A172 (cell line): ENCODE results near the gene PPP1R3G. TPM values are rescaled to one million over a fixed set of nuclear protein-coding genes. Genes with fewer than 3 reads are reported as not detected.
"Not testable (repeated sequence)": the region's sequence is repeated elsewhere in the genome, so short reads cannot be mapped to it uniquely, and the experiment has no call there.

ENCODE experiments used
- DNase-seq: peaks from one replicate; pipeline ENCODE4 v3.0.0-alpha.2; 2015; ENCODE audit warnings: low spot score
- total RNA-seq: library from RNA; depleted of rRNA; stranded (reverse); fragments of >200 nt; shearing (Covaris generic); gene quantifications from 2 replicates; pipeline ENCODE4 v1.2.3, GENCODE V29; 2014

The PPP1R3G gene
- total RNA-seq, 1 experiment from 2014 or later = 0.22 TPM

DNA sequence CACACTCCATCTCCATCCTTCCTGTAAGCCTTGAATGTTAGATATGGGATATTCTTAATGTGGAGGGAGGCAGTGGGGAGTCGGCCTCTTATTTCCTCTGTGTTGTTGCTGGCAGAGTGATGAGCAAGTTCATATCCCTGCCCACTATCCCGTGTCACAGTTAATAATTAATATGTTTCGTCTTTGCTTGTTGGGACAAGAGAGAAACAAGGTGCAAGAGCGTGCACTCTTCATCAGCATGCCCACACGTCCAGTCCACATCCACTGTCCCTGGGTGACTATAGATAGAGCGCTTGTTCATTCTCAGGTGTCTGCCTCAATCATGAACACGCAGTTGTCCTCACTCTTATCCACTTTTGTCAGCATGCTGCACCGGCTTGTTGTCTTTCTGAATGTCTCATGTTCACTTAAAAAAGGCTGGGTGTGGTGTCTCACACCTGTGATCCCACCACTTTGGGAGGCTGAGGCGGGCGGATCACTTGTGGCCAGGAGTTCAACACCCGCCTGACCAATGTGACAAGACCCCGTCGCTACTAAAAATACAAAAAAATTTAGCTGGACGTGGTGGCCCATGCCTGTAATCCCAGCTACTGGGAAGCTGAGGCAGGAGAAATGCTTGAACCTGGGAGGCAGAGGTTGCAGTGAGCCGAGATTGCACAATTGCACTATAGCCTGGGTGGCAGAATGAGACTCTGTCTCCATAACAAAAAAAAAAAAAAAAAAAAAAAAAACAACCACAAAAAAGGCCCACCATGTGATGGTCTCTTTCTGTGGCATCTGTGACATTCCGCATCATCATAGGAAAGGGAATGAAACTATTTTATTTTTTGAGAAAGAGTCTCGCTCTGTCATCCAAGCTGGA, 34.2 kb downstream of the PPP1R3G start:
- DNase-seq = no peak

DNA sequence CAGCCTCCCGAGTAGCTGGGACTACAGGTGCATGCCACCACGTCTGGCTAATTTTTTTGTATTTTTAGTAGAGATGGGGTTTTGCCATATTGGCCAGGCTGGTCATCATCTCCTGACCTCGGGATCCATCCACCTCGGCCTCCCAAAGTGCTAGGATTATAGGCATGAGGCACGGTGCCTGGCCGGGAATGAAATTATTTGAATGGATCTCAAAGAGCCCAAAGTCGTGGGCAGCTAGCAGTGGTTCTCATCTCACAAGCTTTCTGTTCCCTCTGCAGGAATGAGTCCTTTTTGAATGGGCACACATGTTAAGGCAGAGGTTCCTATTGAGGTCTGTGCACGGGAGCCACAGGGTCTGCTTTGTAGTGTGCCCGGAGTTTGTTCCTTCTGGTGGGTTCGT, 34.9 kb downstream of the PPP1R3G start:
- no peak for DNase-seq

DNA sequence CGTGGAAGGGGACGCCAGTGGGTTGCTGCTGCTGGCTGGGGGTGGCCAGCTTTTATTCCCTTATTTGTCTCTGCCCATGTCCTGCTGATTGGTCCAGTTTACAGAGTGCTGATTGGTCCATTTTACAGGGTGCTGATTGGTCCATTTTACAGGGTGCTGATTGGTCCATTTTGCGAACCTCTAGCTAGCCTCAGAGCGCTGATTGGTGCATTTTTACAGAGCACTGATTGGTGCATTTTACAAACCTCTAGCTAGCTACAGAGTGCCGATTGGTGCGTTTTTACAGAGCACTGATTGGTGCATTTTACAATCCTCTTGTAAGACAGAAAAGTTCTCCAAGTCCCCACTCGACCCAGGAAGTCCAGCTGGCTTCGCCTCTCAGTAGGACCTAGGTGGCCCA, 35.4 kb downstream of the PPP1R3G start:
- not testable (repeated sequence) for DNase-seq

DNA sequence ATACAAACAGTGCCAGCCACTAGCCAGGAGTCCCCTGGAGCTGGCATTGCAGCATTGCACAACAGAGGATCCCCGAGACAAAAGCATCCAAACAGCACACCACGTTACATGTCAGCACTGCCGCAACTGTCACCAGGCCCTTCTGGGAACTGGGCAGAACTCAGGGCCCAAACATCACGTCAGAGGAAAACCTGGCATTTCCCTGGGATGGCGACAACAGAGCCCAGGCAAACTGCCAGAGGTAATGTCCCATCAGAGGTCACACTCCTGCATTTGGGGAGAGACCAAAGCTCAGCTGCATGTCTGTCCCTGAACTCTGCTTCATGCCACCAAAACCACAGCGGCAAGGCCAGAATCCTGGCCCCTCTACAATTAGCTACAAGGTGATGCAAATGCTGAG, 36.3 kb downstream of the PPP1R3G start:
- no peak for DNase-seq

DNA sequence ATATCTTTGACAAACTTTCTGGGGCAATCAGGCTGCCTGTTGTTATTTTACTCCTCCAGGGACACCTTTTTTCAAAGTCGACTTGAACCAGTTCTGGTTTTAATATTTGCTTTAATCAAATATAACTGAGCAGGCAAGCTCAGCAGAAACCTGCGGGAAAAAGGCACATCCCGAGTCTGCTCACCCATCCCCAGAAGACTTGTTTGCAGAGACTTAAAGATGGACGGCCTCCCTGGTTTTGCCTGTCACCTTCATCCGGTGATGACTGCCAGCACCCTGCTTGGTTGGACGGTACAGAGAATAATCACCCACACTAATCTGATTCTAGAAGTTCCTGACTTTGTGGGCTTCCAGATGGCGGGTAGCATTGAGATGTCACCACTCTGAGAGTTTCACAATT, 36.8 kb downstream of the PPP1R3G start:
- no peak for DNase-seq

DNA sequence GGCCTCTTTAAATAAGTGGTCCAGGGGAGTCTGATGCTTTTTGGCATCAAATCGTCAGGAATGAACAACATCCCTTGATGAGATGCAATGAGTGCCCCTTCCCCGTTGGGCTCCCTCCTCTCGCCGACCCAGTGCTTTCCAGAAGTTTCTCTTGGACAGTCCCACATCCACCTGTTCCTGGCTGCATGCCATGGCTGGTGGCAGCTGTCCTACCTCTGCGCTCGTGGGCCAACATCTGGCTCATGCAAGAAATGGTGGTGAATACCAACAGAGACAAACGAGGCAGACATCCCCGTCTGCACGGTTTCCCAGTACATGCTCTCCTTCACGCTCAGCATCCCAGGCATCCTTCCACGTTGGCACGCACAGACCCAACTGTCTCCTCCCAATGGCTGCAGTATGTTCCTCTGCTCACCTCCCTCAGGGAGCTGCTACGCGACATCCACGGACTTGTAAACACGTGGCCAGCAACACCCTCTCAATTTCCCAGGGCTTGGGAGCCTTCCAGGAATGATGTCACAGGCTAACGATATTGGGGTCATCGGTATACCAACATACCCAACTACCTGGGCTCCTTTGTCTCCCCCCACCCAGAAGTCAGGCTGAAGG, 37.5 kb downstream of the PPP1R3G start:
- no peak for DNase-seq

DNA sequence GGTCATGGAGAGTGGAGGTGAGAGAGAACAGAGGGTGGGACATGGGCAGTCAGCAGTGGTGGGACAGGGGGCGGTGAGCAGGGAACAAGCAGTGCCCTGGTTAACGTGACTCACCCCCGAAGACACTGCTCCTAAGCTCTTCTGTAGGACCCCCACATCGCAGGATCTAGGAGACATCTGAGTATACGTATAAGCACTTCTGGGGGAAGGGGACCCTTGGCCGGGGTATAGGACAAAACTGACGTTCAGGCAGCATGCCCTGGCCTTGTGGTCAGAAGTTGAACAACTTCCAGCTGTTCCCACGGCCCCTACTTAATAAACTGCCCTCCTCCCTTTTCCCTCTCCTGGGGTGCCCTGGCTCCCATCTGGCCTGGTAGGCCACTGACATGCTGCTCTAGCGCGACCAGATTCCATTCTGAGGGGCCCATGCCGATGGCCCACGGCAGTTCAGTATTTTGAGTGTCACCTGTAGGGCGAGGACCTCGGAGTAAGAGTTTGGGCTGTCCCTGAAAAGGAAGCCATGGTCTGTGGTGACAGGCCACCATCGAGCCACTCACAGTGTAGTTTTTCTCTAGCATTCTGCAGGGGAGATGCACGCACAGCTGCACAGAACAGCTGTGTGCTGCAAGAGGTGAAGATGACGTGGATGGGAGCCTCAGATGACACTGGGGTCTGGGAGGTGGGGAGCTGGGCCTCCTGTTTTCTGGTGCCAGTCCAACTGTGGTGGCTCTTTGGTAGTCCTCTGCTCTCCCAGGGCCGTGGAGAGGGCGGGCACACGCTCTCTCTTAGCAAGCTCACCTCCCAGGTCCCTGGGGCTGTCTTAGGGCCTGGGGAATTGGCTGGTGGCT, 38.4 kb downstream of the PPP1R3G start:
- DNase-seq = no peak

DNA sequence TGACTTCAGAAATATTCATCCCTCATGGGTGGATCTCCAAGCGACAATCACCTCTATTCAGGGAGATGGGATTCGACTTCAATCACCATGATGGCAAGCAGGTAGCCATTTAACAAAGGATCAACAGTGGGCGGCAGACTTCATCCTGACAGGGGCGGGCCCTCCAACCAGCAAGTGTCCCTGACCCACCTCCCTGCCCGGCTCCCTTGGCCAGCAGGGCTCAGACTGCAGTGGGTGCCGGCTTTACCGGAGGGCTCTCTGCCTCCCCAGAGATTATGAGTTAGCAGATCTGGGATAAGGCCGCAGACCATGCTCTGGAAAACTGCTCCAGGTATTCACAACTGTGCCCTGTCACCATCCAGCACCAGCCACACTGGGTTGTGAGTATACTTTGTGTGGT, 39.4 kb downstream of the PPP1R3G start:
- DNase-seq = no peak

DNA sequence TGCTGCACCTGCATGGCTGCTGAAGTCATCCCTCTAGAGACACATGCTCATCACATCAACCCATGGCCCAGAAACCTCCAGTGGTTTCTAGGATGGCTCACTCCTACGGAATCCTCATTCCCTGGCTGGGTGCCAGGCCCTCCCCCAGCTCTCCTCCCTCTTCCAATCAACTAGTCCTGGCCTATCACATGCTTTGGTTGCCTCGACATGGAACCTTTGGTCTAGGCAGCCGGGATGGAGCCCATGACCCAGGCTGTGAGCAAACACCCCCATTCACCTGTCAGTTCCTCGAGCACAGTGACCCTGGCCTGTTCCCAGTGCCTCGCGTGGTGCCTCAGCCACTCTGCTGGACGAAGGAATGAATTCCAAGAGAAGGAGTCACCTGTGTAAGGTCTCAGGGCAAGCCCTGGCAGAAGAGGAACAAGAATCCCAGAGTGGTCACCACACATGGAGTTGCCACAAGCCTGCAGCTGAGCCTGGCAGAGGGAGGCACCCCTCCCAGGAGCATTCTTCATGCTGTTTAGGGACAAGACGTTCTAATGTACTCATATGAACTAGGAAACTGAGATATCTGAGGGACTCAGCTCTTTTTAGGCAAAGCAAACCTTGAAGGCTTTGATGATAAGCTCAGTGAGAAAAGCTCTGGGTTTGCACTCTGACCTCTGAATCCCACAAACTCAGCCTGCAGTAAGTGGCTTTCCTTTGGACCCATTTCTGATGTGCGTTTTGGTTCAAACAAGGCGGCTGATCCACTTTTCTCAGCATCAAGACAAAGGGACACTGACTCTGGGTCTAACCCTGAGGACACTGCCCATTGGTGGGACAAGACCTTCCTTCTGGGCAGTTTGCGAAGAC, 40.2 kb downstream of the PPP1R3G start:
- peak; percentile 80 for DNase-seq

DNA sequence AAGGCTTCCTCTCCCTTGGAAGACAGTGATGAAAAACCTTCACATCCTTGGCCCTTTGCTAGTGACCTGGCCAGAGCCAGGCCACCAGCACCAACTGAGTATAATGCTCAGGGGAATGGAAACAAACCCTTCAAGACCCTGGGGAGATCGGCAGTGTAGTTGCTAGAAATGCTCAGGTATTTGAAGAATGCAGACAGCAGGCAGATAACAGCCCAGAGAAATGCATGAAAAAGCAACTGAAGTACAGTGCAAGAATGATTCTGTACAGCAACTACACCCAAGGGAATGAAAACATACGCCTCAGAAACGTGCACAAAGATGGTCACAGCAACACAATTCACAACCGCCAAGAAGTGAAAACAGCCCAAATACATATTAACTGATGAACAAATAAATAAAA, 41.1 kb downstream of the PPP1R3G start:
- DNase-seq = peak; percentile 51

DNA sequence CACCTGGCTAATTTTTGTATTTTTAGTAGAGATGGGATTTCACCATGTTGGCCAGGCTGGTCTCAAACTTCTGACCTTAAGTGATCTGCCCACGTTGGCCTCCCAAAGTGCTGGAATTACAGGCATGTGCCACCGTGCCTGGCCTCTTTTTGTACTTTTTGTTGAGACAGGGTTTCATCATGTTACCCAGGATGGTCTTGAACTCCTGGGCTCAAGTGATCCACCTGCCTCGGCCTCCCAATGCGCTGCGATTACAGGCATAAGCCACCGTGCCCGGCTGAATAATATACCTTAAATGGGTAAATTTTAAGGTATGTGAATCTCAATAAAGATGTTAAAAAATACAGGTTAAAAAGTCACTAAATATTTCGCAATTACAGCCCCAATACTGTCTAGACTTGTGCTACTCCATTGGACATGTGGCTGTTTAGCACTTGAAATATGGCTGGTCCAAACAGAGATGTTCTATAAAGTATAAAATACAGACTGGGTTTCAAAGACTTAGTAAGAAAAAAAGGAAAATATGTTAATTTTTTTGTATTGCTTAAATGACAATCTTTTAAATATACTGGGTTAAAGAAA, 42.1 kb downstream of the PPP1R3G start:
- no peak for DNase-seq

DNA sequence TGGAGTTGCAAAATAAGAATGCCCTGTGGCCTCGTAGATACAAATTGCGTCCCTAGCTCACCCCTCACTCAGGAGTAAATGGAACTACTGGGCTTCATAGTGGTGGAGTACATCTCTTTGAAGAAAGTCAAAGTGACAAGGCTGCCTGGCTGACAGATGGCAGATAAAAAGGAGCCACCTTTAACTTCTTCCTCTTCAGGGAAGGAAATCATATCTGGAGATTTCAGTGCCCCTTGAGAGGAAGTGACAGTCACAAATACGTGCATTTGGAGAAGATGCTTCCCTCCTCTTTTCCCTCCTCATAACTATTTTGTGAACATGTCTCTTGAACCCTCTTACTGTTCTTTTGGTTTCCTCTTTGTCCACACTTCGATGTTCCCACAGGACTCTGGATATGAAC, 43.2 kb downstream of the PPP1R3G start:
- no peak for DNase-seq

DNA sequence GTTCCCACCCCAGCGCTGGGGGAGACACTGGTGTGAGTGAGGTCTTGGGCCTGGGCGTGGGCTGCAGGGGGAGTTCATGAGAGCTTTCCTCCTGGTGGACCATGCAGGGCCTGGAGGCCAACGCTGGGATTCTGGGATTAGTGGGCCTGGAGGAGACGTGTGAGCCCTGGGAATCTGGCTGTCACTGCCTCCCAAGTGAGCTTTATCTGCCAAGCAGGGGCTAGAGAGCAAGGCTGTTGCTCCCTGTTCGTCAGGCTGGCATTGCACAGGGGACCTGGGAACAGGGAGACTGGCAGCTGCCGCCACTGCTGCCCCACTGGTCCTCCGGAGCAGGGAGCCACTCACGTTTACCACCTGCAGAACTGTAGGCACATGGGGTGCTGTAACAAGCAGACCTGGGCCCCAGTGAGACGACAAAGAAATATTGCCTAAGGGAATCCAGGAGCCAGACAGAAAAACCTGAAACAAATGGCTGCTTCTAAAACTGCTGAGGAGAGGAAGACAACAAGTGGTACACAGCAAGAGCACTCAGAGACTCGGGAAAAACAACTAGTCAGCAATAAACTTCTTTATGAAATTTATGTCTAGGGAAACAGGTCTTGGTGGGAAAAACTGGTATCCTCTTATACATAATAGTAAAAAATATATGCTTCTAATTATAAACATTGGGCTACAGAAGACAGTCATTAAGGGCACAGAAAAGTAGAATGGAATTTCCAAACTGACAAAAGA, 45.2 kb downstream of the PPP1R3G start:
- no peak for DNase-seq

DNA sequence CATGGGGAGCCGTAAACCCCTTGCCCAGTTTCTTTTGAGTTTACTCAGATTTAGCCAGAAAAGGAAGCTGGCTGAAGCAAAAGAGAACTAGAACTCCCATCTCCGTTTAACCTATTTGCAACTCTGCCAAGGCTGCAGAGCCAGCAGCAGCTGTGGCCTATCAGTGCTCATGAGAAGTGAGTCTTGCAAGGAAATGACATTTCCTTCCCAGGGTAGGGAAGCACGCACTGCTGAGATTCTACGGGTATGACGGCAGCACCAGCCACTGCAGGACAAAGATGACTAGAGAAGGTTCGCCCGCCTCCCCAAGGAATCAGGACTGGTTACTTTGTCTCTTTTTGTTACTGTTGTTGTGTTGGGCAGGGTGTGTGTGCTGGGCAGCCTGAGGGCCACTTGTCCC, 47.6 kb downstream of the PPP1R3G start:
- no peak for DNase-seq

DNA sequence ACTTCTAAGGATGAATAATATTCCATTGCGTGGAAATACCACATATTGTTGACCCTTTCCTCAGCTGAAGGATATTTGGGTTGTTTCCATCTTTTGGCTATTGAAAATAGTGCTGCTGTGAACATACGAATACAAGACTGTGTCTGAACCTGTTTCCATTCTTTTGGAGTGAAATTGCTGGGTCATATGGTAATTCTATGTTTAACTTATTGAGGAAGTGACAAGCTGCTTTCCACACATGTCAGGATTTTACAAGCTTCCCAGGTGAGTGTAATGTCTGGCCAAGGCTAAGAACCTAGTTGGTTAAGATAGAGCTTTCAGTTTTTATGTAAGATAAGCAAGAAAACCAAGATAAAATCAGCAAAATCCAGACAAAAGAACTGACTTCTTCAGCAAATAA, 48.8 kb downstream of the PPP1R3G start:
- DNase-seq = no peak

DNA sequence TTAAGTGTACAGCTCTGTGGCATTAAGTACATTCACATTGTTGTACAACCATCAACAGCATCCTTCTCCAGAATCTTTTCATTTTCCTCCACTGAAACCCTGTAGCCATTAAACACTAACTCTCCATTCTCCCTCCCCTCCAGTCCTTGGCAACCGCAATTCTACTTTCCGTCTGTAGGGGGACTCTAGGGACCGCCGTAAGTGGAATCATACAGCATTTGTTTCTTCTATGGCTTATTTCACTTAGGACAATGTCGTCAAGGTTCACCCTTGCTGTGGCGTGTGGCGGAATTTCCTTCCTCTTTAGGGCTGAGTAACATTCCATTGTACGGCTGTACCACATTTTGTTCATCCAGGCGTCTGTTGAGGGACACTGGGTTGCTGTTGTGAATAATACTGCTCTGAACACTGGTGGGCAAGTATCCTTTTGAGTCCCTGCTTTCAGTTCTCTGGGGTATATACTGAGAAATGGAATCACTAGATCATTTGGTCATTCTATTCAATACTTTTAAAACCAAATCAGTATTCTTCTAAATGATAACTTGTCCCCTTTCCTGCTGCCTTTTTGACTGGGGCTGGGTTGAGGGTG, 50.7 kb downstream of the PPP1R3G start:
- DNase-seq = peak; percentile 17

DNA sequence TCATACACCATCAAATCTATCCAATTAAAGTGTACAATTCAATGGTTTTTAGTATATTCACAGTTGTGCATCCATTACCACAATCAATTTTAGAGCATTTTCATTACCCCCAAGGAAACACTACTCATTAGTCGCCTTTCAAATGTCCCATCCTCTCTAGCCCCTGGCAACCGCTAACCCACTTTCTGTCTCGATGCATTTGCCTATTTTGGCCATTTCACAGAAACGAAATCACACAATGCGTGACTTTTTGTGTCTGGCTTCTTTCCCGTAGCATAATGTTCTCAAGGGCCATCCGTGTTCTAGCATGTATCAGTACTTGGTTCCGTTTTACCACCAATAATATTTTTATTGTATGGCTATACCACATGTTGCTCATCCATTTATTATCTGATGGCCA, 51.7 kb downstream of the PPP1R3G start:
- DNase-seq = no peak
